Upper lobe of right lung (tissue), 1 donor: ENCODE data around the gene HOXD9. TPM values are rescaled to one million over a fixed set of nuclear protein-coding genes. Genes with fewer than 3 reads are reported as not detected.

Source experiments
- ATAC-seq: fragments of 200-7000 bp; cut with Tn5 transposase; one replicate; pipeline ENCODE4 v1.9.1; 2020; ENCODE audit warnings: mild to moderate bottlenecking, moderate library complexity
- DNase-seq: peaks from one replicate; pipeline ENCODE4 v3.0.0-alpha.2; 2020
- H3K27ac ChIP-seq: fragments of 200-600 bp; one replicate; pipeline ENCODE4 v1.8.0; 2022
- H3K27me3 ChIP-seq: fragments of 200-600 bp; one replicate; pipeline ENCODE4 v1.8.0; 2022; ENCODE audit warnings: mild to moderate bottlenecking
- H3K36me3 ChIP-seq: fragments of 200-600 bp; one replicate; pipeline ENCODE4 v1.8.0; 2022
- H3K4me1 ChIP-seq: fragments of 200-600 bp; one replicate; pipeline ENCODE4 v1.8.0; 2022
- H3K4me3 ChIP-seq: fragments of 200-600 bp; one replicate; pipeline ENCODE4 v1.8.0; 2022; ENCODE audit warnings: mild to moderate bottlenecking
- H3K9me3 ChIP-seq: fragments of 200-600 bp; one replicate; pipeline ENCODE4 v1.8.0; 2022
- intact Hi-C: fragments of 100-400 bp; cut with DNase I; formaldehyde crosslinking; loops from one replicate; pipeline ENCODE4 v1.11.0; 2022
- total RNA-seq: library from RNA; stranded (reverse); fragmentation: NEBNext Ultra II Directional; extraction: Animal tissue kit (Norgen Biotek cat#: 25700); gene quantifications from one replicate; pipeline ENCODE4 v1.2.1, GENCODE V29; 2021
- TF ChIP-seq, protein P1 (sequence below): fragments of 200-600 bp; IDR thresholded peaks from one replicate; pipeline ENCODE4 v1.8.0; 2022; ENCODE audit warnings: antibody characterized with exemption
- donor health status: DM: no; HTN: yes; CAD: no; lungs with severe emphysema.

HOXD9 gene
- total RNA-seq, 1 donor from 2014 or later = 1.6 TPM

- intact Hi-C loops = no loop called here
- Histone ChIP-seq H3K27ac (no peak overlapping the region), H3K27me3 (peaks cover 94% of the 10 kb centered on the region), H3K4me1 (peaks cover 3% of the 10 kb centered on the region), H3K36me3 (no peaks in the 10 kb centered on the region), H3K4me3 (no peak overlapping the region), H3K9me3 (no peaks in the 10 kb centered on the region)
- no peak for DNase-seq
- TF ChIP-seq, protein P1, sequence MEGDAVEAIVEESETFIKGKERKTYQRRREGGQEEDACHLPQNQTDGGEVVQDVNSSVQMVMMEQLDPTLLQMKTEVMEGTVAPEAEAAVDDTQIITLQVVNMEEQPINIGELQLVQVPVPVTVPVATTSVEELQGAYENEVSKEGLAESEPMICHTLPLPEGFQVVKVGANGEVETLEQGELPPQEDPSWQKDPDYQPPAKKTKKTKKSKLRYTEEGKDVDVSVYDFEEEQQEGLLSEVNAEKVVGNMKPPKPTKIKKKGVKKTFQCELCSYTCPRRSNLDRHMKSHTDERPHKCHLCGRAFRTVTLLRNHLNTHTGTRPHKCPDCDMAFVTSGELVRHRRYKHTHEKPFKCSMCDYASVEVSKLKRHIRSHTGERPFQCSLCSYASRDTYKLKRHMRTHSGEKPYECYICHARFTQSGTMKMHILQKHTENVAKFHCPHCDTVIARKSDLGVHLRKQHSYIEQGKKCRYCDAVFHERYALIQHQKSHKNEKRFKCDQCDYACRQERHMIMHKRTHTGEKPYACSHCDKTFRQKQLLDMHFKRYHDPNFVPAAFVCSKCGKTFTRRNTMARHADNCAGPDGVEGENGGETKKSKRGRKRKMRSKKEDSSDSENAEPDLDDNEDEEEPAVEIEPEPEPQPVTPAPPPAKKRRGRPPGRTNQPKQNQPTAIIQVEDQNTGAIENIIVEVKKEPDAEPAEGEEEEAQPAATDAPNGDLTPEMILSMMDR = no peak
- ATAC-seq = no peak
Measured at GRCh38 chr2:176145085-176145969, 22.8 kb downstream of the HOXD9 start.

- peaks cover 94% of the 10 kb centered on the region for H3K27me3 ChIP-seq
- H3K36me3 ChIP-seq = no peaks in the 10 kb centered on the region
- no peak overlapping the region for H3K27ac ChIP-seq
- intact Hi-C loops = no loop called here
- H3K9me3 ChIP-seq = no peaks in the 10 kb centered on the region
- DNase-seq = no peak
- no peaks in the 10 kb centered on the region for H3K4me1 ChIP-seq
- no peak for ATAC-seq
- H3K4me3 ChIP-seq = no peak overlapping the region
- TF ChIP-seq, protein P1 = no peak
Measured at GRCh38 chr2:176146101-176146500, 23.6 kb downstream of the HOXD9 start.

- Histone ChIP-seq H3K4me1 (no peaks in the 10 kb centered on the region), H3K9me3 (no peaks in the 10 kb centered on the region), H3K4me3 (no peak overlapping the region), H3K36me3 (no peaks in the 10 kb centered on the region), H3K27ac (no peak overlapping the region), H3K27me3 (peaks cover 94% of the 10 kb centered on the region)
- ATAC-seq (no peak), DNase-seq (no peak)
- intact Hi-C loops = no loop called here
- TF ChIP-seq, protein P1 = no peak
Measured at GRCh38 chr2:176146645-176147044, 24.1 kb downstream of the HOXD9 start.

- TF ChIP-seq, protein P1 = no peak
- DNase-seq (no peak), ATAC-seq (no peak)
- Histone ChIP-seq H3K27me3 (peaks cover 94% of the 10 kb centered on the region), H3K9me3 (no peaks in the 10 kb centered on the region), H3K27ac (no peak overlapping the region), H3K4me3 (no peak overlapping the region), H3K4me1 (no peaks in the 10 kb centered on the region), H3K36me3 (no peaks in the 10 kb centered on the region)
- intact Hi-C loops = no loop called here
Measured at GRCh38 chr2:176147210-176147799, 24.8 kb downstream of the HOXD9 start.

- Histone ChIP-seq H3K36me3 (no peaks in the 10 kb centered on the region), H3K9me3 (no peaks in the 10 kb centered on the region), H3K4me1 (no peaks in the 10 kb centered on the region), H3K27me3 (peaks cover 94% of the 10 kb centered on the region), H3K4me3 (no peak overlapping the region), H3K27ac (no peak overlapping the region)
- TF ChIP-seq, protein P1 = no peak
- intact Hi-C loops = no loop called here
- ATAC-seq = no peak
- peak; percentile 62 for DNase-seq
Measured at GRCh38 chr2:176147800-176148496, 25.4 kb downstream of the HOXD9 start.
